HepG2 (cell line): ENCODE results near the gene ING5. TPM values are rescaled to one million over a fixed set of nuclear protein-coding genes. Genes with fewer than 3 reads are reported as not detected.

Source experiments
- ATF2 ChIP-seq: sonication (generic); formaldehyde crosslinking; IDR thresholded peaks from 2 replicates; pipeline ENCODE4 v1.4.0; 2020; ENCODE audit warnings: missing genetic modification reagents
- CENPBD1 ChIP-seq: sonication (generic); formaldehyde crosslinking; IDR thresholded peaks from 2 replicates; pipeline ENCODE4 v1.8.0; 2022; ENCODE audit warnings: missing genetic modification reagents, low read depth, mild to moderate bottlenecking, borderline replicate concordance
- CREB1 ChIP-seq, 2 experiments: fragments of 450-650 bp in 1 of 2; IDR thresholded peaks; 2 replicates each; pipeline ENCODE4 v1.6.1; 2016 to 2017; ENCODE audit warnings: control low read depth in 1 of 2, mild to moderate bottlenecking in 1 of 2, missing compliant biosample characterization in 1 of 2, missing genetic modification characterization in 1 of 2
- EEA1 ChIP-seq: sonication (generic); formaldehyde crosslinking; IDR thresholded peaks from 2 replicates; pipeline ENCODE4 v1.5.1; 2020; ENCODE audit warnings: mild to moderate bottlenecking, missing genetic modification reagents, borderline replicate concordance
- FOXM1 ChIP-seq: sonication (generic); formaldehyde crosslinking; IDR thresholded peaks from 2 replicates; pipeline ENCODE4 v1.5.0; 2020; ENCODE audit warnings: missing genetic modification reagents
- GABPB1 ChIP-seq: IDR thresholded peaks from 2 replicates; pipeline ENCODE4 v1.6.1; 2016; ENCODE audit warnings: mild to moderate bottlenecking, missing genetic modification reagents, moderate library complexity, missing compliant biosample characterization
- HHEX ChIP-seq: IDR thresholded peaks from 2 replicates; pipeline ENCODE4 v1.6.1; 2016; ENCODE audit warnings: control low read depth
- HOXA7 ChIP-seq: sonication (generic); formaldehyde crosslinking; IDR thresholded peaks from 2 replicates; pipeline ENCODE4 v1.8.1; 2022; ENCODE audit warnings: mild to moderate bottlenecking, missing genetic modification reagents, moderate library complexity
- IKZF4 ChIP-seq: sonication (generic); formaldehyde crosslinking; IDR thresholded peaks from 2 replicates; pipeline ENCODE4 v1.5.1; 2020; ENCODE audit warnings: borderline replicate concordance, mild to moderate bottlenecking, low read depth, missing genetic modification reagents; ENCODE audit errors: not compliant biosample characterization
- IRF9 ChIP-seq: sonication (generic); formaldehyde crosslinking; IDR thresholded peaks from 2 replicates; pipeline ENCODE4 v1.8.0; 2022; ENCODE audit warnings: missing genetic modification reagents, mild to moderate bottlenecking, borderline replicate concordance
- MAFG ChIP-seq: sonication (generic); formaldehyde crosslinking; IDR thresholded peaks from 2 replicates; pipeline ENCODE4 v1.5.1; 2020; ENCODE audit warnings: mild to moderate bottlenecking, missing genetic modification reagents
- POLR2AphosphoS5 ChIP-seq: IDR thresholded peaks from 2 replicates; pipeline ENCODE4 v1.6.1; 2012; ENCODE audit warnings: low read depth, low read length
- RBFOX2 ChIP-seq: fragments of 200-400 bp; formaldehyde crosslinking; IDR thresholded peaks from 2 replicates; pipeline ENCODE4 v1.6.1; 2017; ENCODE audit warnings: low read depth, mild to moderate bottlenecking, low read length
- TCF12 ChIP-seq, 2 experiments: fragments of 450-650 bp in 1 of 2; sonication (generic) in 1 of 2; formaldehyde crosslinking in 1 of 2; IDR thresholded peaks; 2 replicates each; pipeline versions ENCODE4 v1.6.1 to v1.8.0; 2017 to 2022; ENCODE audit warnings: antibody characterized with exemption in 1 of 2, mild to moderate bottlenecking in 1 of 2, missing genetic modification reagents in 1 of 2, moderate library complexity in 1 of 2
- THAP9 ChIP-seq: sonication (generic); formaldehyde crosslinking; IDR thresholded peaks from 2 replicates; pipeline ENCODE4; 2020; ENCODE audit warnings: missing genetic modification reagents, mild to moderate bottlenecking, borderline replicate concordance
- TRIM22 ChIP-seq: fragments of 450-650 bp; IDR thresholded peaks from 2 replicates; pipeline ENCODE4 v1.6.1; 2017
- U2AF1 ChIP-seq: fragments of 200-400 bp; formaldehyde crosslinking; optimal IDR thresholded peaks from 2 replicates; pipeline ENCODE3; 2017; ENCODE audit warnings: mild to moderate bottlenecking, low read depth, low read length
- ZNF350 ChIP-seq: sonication (generic); formaldehyde crosslinking; IDR thresholded peaks from 2 replicates; pipeline ENCODE4 v1.4.0; 2020; ENCODE audit warnings: mild to moderate bottlenecking, low read depth, missing genetic modification reagents, borderline replicate concordance
- ZNF362 ChIP-seq: sonication (generic); formaldehyde crosslinking; IDR thresholded peaks from 2 replicates; pipeline ENCODE4 v1.4.0; 2020; ENCODE audit warnings: missing genetic modification reagents, mild to moderate bottlenecking, borderline replicate concordance
- ZNF766 ChIP-seq: sonication (generic); formaldehyde crosslinking; IDR thresholded peaks from 2 replicates; pipeline ENCODE4 v1.5.0; 2020; ENCODE audit warnings: missing genetic modification reagents, borderline replicate concordance
- ZNF878 ChIP-seq: sonication (generic); formaldehyde crosslinking; IDR thresholded peaks from 2 replicates; pipeline ENCODE4 v1.8.1; 2023; ENCODE audit warnings: mild to moderate bottlenecking, missing genetic modification reagents, moderate library complexity
- ZSCAN9 ChIP-seq: IDR thresholded peaks from 2 replicates; pipeline ENCODE4 v1.6.1; 2016; ENCODE audit warnings: borderline replicate concordance
- polyA plus RNA-seq, 8 experiments: library from polyadenylated mRNA; depleted of rRNA in 3 of 8; stranded (reverse) in 7 of 8; unstranded in 1 of 8; fragments of >200 nt; fragmentation: Illumina TruSeq in 4 of 8; extraction: Trizol in 4 of 8; gene quantifications; 2 replicates each; pipeline versions ENCODE4 v1.2.1 to v1.2.3, GENCODE V29; 2011 to 2016; ENCODE audit warnings: low read depth in 4 of 8, missing spikeins in 1 of 8, mixed read lengths in 1 of 8; ENCODE audit not compliant: insufficient read depth in 1 of 8
- total RNA-seq, 5 experiments: library from RNA; depleted of rRNA; stranded (reverse); fragments of >200 nt; fragmentation: Illumina TruSeq; extraction: Trizol; gene quantifications; 2 replicates each; pipeline ENCODE4 v1.2.3, GENCODE V29; 2016; ENCODE audit warnings: low read depth in 1 of 5

The ING5 gene
- total and polyA plus RNA-seq, 2 of the 13 experiments (the other 11 are each of a cell fraction or from before 2014, with no cell fraction given), result 61.9 to 71.9 TPM

- TF ChIP-seq EEA1 (CRISPR knock-in tag) (0 out of 2 replicates have a peak, but pooled peaks have one; percentile 19), HHEX (CRISPR knock-in tag) (no peak), ZNF362 (no peak), RBFOX2 (no peak), TRIM22 (no peak), POLR2AphosphoS5 (no peak; the same call in 1 of the 2 replicates), IKZF4 (CRISPR knock-in tag) (no peak), HOXA7 (CRISPR knock-in tag) (no peak), CREB1 (IDR thresholded peaks at IDR 0.05) (no peak), CREB1 (CRISPR knock-in tag; IDR thresholded peaks at IDR 0.05) (no peak), IRF9 (CRISPR knock-in tag) (no peak), ZNF350 (no peak), ZNF766 (CRISPR knock-in tag) (0 out of 2 replicates have a peak, but pooled peaks have one; percentile 16), ZSCAN9 (CRISPR knock-in tag) (no peak; the same call in 1 of the 2 replicates), CENPBD1 (CRISPR knock-in tag) (no peak), THAP9 (CRISPR knock-in tag) (no peak), ATF2 (CRISPR knock-in tag) (no peak), ZNF878 (no peak), TCF12 (IDR thresholded peaks at IDR 0.05) (no peak), TCF12 (CRISPR knock-in tag; IDR thresholded peaks at IDR 0.05) (no peak), MAFG (no peak), FOXM1 (CRISPR knock-in tag) (no peak), GABPB1 (CRISPR knock-in tag) (0 out of 2 replicates have a peak, but pooled peaks have one; percentile 10), U2AF1 (no peak)
Observed at GRCh38 chr2:241769819-241770184, 68.0 kb downstream of the ING5 start (continued).
